ENCODE measurements around the gene SOHLH1. TPM values are rescaled to one million over a fixed set of nuclear protein-coding genes. Genes with fewer than 3 reads are reported as not detected.

SOHLH1 gene
- total and polyA plus RNA-seq, 10 of the 15 experiments (the other 5 are each of a cell fraction or from before 2014, with no cell fraction given): not detected

GRCh38 chr9:135678236-135679017 is 20.9 kb downstream of the SOHLH1 start:
- Histone ChIP-seq H3K27ac (ENCODE audit: control insufficient read depth, insufficient read depth) (no peak overlapping the region), H4K20me1 (ENCODE audit: control insufficient read depth, insufficient read depth) (no peaks in the 10 kb centered on the region), H3K36me3 (ENCODE audit: control insufficient read depth in 2 of 2, insufficient read depth in 2 of 2, low read length in 1 of 2) (no peaks in the 10 kb centered on the region), H2AFZ (ENCODE audit: control insufficient read depth, low read depth, low read length) (no peak overlapping the region), H3K4me1 (ENCODE audit: control insufficient read depth, insufficient read depth, low read length) (no peaks in the 10 kb centered on the region), H3K4me3 (no peak overlapping the region), H3K9me3 (replicated peaks; ENCODE audit: control insufficient read depth, insufficient read depth, low read length) (no peaks in the 10 kb centered on the region), H3K79me2 (ENCODE audit: control insufficient read depth, insufficient read depth, low read length) (no peaks in the 10 kb centered on the region), H3K4me2 (ENCODE audit: control insufficient read depth, insufficient read depth) (no peak overlapping the region), H3K27me3 (replicated peaks in 1 of 2; ENCODE audit: control insufficient read depth in 2 of 2, insufficient read depth in 2 of 2, low read length in 1 of 2) (no peaks in the 10 kb centered on the region), H3K9ac (ENCODE audit: control insufficient read depth, insufficient read depth, low read length) (no peak overlapping the region)
- ChIA-PET POLR2A (no interaction called here), RAD21 (ENCODE audit: unreplicated experiment) (no interaction called here), SMC1A (ENCODE audit: uncharacterized antibody, unreplicated experiment) (no interaction called here), CTCF (no interaction called here)
- FAIRE-seq (no peak), ATAC-seq (no peak), DNase-seq (ENCODE audit: low read depth, low spot score) (no peak)
- intact Hi-C loops (cut with micrococcal nuclease; ENCODE audit: unreplicated experiment) (no loop called here), in situ Hi-C loops (cut with MboI) (no loop called here)
- no TSS peak for BruUV-seq (replicated peaks)
- 64% methylated on average over 16 of the region's 20 CpGs for WGBS (ENCODE audit: insufficient coverage, insufficient replicate concordance, low lambda C conversion rate, missing lambda C conversion rate)
- no peak for TF ChIP-seq CTCF (IDR thresholded peaks at IDR 0.05 in 2 of 3, conservative IDR thresholded peaks at IDR 0.05 in 1 of 3; ENCODE audit: control insufficient read depth in 2 of 3, extremely low read depth in 1 of 3, insufficient read depth in 1 of 3, low read depth in 3 of 3, low read length in 3 of 3)
- TF ChIP-seq IRF5 (IDR thresholded peaks at IDR 0.05; ENCODE audit: borderline replicate concordance): no peak
- TF ChIP-seq BACH1 (IDR thresholded peaks at IDR 0.05; ENCODE audit: borderline replicate concordance): no peak
- no peak for TF ChIP-seq CBX5 (IDR thresholded peaks at IDR 0.05; ENCODE audit: low read depth)
- no peak for TF ChIP-seq HSF1 (IDR thresholded peaks at IDR 0.05; ENCODE audit: low read depth, low read length)
- no peak for TF ChIP-seq SMC3 (IDR thresholded peaks at IDR 0.05; ENCODE audit: borderline replicate concordance, low read length)
- TF ChIP-seq PKNOX1 (IDR thresholded peaks at IDR 0.05): no peak
- TF ChIP-seq CEBPB (IDR thresholded peaks at IDR 0.05; ENCODE audit: borderline replicate concordance in 1 of 2, low read depth in 2 of 2, low read length in 2 of 2): no peak
- no peak for TF ChIP-seq ETV6 (conservative IDR thresholded peaks at IDR 0.05 in 1 of 2, IDR thresholded peaks at IDR 0.05 in 1 of 2; ENCODE audit: borderline replicate concordance in 1 of 2, low read depth in 1 of 2)
- TF ChIP-seq, protein P1, sequence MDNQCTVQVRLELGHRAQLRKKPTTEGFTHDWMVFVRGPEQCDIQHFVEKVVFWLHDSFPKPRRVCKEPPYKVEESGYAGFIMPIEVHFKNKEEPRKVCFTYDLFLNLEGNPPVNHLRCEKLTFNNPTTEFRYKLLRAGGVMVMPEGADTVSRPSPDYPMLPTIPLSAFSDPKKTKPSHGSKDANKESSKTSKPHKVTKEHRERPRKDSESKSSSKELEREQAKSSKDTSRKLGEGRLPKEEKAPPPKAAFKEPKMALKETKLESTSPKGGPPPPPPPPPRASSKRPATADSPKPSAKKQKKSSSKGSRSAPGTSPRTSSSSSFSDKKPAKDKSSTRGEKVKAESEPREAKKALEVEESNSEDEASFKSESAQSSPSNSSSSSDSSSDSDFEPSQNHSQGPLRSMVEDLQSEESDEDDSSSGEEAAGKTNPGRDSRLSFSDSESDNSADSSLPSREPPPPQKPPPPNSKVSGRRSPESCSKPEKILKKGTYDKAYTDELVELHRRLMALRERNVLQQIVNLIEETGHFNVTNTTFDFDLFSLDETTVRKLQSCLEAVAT (IDR thresholded peaks at IDR 0.05): no peak
- TF ChIP-seq MTA2 (IDR thresholded peaks at IDR 0.05; ENCODE audit: low read depth): no peak
- TF ChIP-seq IKZF2 (IDR thresholded peaks at IDR 0.05): no peak

All from GM12878 (cell line).